Stimulated activated naive CD4-positive, alpha-beta T cell (primary cell): ENCODE measurements around the gene PANK4.
"Not testable (repeated sequence)": the region's sequence is repeated elsewhere in the genome, so short reads cannot be mapped to it uniquely, and the experiment has no call there.

Source experiments
- DNase-seq, 6 experiments: peaks; one replicate each; lab custom pipeline; 2025; lab: John Stamatoyannopoulos, UW

PANK4 gene

DNA sequence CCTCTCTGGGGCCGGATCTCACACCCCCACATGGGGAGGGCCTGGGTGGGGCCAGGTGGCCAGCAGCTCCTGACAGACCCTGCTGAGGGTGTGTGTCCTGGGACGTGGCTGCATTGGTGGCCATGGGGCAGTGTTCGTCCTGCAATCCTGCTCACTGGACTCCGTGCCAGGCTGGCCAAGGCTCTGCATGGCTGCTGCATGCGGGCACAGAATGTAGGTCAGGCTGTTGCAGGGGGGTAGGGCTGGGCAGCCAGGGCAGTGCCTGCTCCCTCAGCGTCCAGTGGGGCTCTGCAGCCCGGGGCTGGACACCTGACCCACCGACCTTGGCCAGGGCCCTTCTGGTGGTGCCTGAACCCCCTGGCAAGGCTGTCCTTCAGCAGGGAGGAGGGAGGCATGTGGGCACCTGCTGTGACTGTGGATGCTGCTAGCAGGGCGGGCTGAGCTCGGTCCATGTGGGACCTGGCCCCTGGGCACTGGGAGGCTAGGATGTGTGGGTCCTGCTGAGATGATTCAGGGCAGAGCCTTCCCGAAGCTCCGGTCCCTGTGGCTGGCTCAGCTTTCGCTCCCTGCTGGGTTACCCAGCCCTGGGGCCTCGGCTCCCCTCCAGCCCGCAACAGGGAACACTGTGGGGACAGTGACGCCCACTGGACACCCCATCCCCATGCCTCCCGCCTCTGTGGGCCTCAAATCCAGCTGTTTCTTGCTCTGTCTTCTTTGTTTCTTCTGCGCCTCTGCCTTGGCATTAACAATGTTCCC lies 65.2 kb downstream of the PANK4 start:
- no peak for DNase-seq

DNA sequence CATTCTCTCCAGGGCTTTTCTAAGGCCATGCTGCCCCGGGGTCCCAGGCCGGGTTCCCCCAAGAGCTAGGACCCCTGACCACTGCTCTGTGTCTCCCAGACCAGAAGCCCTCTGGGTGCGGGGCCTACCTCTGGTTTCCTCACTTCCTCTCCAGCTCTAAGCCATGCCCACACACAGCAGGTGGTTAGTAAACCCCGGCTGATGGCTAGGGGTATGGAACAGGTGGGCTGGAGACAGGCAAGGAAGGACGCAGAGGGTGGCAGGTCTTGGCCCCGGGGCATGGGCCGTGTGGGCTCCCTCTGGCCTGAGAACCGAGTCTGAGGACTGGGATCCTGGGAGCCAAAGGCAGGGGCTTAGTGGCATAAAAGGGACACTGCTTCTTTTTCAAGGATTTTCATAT lies 66.2 kb downstream of the PANK4 start:
- no peak for DNase-seq

DNA sequence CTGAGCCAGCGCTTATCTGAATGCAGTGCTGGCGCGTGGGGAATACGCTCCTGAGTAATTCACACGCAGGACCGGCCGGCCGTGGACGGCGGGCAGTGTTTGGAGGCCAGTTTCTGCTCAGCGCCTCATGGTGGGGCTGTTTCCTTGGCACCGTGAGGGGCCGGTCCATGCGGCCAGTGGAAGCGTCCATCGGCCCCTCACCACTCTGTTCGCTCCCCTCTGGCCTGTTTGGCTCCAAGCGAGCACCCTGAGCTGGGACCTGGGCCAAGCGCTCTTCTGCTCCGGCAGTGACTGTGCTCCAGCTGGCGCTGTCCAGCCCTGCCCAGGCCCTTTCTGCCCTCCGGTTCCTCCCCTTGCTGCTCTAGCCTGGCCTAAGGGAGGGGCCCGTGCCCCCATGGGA lies 66.6 kb downstream of the PANK4 start:
- no peak for DNase-seq

DNA sequence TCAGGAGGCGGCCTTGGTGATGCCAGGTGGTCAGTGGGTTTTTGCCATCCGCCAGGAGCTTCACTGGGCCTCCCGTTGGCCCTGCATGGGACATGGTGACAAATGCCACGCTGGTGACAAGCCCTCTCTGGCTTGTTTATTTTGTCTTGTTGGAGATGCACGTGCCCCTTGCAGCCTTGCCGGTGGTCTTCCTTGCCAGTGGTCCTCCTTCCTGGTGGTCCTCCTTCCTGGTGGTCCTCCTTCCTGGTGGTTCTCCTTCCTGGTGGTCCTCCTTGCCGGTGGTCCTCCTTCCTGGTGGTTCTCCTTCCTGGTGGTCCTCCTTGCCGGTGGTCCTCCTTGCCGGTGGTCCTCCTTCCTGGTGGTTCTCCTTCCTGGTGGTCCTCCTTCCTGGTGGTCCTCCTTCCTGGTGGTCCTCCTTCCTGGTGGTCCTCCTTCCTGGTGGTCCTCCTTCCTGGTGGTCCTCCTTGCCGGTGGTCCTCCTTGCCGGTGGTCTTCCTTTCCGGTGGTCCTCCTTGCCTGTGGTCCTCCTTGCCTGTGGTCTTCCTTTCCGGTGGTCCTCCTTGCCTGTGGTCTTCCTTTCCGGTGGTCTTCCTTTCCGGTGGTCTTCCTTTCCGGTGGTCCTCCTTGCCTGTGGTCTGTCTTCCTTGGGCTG lies 67.2 kb downstream of the PANK4 start:
- not testable (repeated sequence) for DNase-seq

DNA sequence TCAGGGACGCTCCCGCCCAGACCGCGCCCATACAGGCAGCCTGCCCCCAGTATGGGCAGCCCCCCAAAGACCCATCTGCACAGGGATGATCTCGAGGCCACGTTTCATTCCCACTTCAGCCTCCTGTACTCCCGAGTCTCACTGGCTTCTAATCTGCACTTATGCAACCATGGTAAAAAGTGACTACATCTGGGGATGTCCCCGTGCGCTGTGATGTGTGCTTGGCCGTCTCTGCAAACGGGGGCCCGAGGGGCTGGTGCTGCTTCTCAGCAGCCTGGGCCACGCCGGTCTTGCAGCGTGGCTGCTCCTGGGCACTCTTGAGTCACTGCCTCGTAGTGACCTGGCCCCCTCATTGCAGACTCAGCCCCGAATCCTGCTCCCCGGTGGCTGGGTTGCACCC lies 67.7 kb downstream of the PANK4 start:
- DNase-seq: no peak
